OCI-LY3 (cell line): Measurements from ENCODE around the gene ELMO1.

Experiments used
- CTCF ChIP-seq: fragments of 200-600, 300-600 bp; sonication (generic); IDR thresholded peaks from 2 replicates; pipeline ENCODE4 v1.5.1; 2014; ENCODE audit warnings: antibody characterized with exemption, low read length, low read depth
- EZH2phosphoT487 ChIP-seq: fragments of 200-600 bp; shearing (Covaris generic); IDR thresholded peaks from 2 replicates; pipeline ENCODE4 v1.6.1; 2018; ENCODE audit warnings: antibody characterized with exemption, mixed run types, low read depth

- TF ChIP-seq CTCF (no peak), EZH2phosphoT487 (no peak)
Measured at GRCh38 chr7:37195388-37195787, 253.3 kb downstream of the ELMO1 start.
